ENCODE measurements around the gene CXADR. TPM values are rescaled to one million over a fixed set of nuclear protein-coding genes. Genes with fewer than 3 reads are reported as not detected.

The CXADR gene
- total RNA-seq, 1 experiment from 2014 or later, result 152 TPM

- Mint-ChIP-seq H3K36me3 (ENCODE audit: insufficient read depth in 1 of 3, low read depth in 3 of 3) (peaks cover 9 to 32% (median 29%) of the 10 kb centered on the region in 3 experiments; a peak in 6 of 7 replicates), H3K27ac (peak overlapping the region in 2 of 3 experiments; percentile 64 to 98; a peak in 3 of 7 replicates), H3K4me1 (peaks cover 16 to 25% of the 10 kb centered on the region in 2 experiments), H3K27me3 (ENCODE audit: low read depth) (peaks cover 8% of the 10 kb centered on the region), H3K9me3 (no peaks in the 10 kb centered on the region), H3K4me3 (peak overlapping the region; percentile 82 to 87)
- no peak overlapping the region for H4K8ac ChIP-seq (replicated peaks; ENCODE audit: insufficient read length, low read depth, low read length)
- no peak overlapping the region for H3K23ac ChIP-seq (ENCODE audit: insufficient read length, low read depth, low read length)
- H3K23me2 ChIP-seq (ENCODE audit: insufficient read length, low read depth, low read length, poor library complexity, severe bottlenecking), result peaks cover 10% of the 10 kb centered on the region
- H3K79me1 ChIP-seq (ENCODE audit: insufficient read depth, low read depth, low read length, poor library complexity, severe bottlenecking), result no peaks in the 10 kb centered on the region
- peak overlapping the region; percentile 88 for H3K9ac ChIP-seq (ENCODE audit: extremely low read depth, insufficient read length, low read length)
- no peak overlapping the region for H2AFZ ChIP-seq (ENCODE audit: low read length)
- no peak overlapping the region for H2BK20ac ChIP-seq (ENCODE audit: low read depth, low read length, poor library complexity, severe bottlenecking)
- H2BK5ac ChIP-seq (ENCODE audit: insufficient read length, low read length), result no peak overlapping the region
- H3K4me2 ChIP-seq (ENCODE audit: insufficient read depth, insufficient read length, low read length), result peak overlapping the region; percentile 83
- H2BK15ac ChIP-seq (ENCODE audit: low read depth, low read length), result no peak overlapping the region
- no CpG with 5 or more reads among the region's 50 CpGs for WGBS (ENCODE audit: extremely low coverage, insufficient read length, low lambda C conversion rate)
- no peak overlapping the region for H2AK5ac ChIP-seq (ENCODE audit: insufficient read length, low read length)
- H3K14ac ChIP-seq (ENCODE audit: insufficient read depth, low read length), result peak overlapping the region; percentile 98
- H4K91ac ChIP-seq (ENCODE audit: insufficient read length, low read depth, low read length), result no peak overlapping the region
- peak overlapping the region; percentile 91 for H3K18ac ChIP-seq (ENCODE audit: insufficient read length, low read depth, low read length)
- H3K27ac ChIP-seq (ENCODE audit: insufficient read length, low read depth, low read length), result no peak overlapping the region
- no peak overlapping the region for H3K56ac ChIP-seq (ENCODE audit: insufficient read length, low read depth, low read length)
- H3K9me3 ChIP-seq (ENCODE audit: control insufficient read depth, low read depth, low read length), result no peaks in the 10 kb centered on the region
- H4K5ac ChIP-seq (ENCODE audit: insufficient read length, low read depth, low read length), result no peak overlapping the region
- H3K4ac ChIP-seq (ENCODE audit: low read depth, low read length), result no peak overlapping the region; the same call in 1 of the 2 replicates
- DNase-seq, result peak; percentile 31
- H2BK120ac ChIP-seq (ENCODE audit: low read depth, low read length, poor library complexity, severe bottlenecking), result no peak overlapping the region
- H2BK12ac ChIP-seq (ENCODE audit: insufficient read length, low read depth, low read length), result no peak overlapping the region
- H3T11ph ChIP-seq (ENCODE audit: low read length), result no peak overlapping the region
- H3K4me1 ChIP-seq (ENCODE audit: insufficient read depth, low read length), result no peaks in the 10 kb centered on the region
- no peaks in the 10 kb centered on the region for H4K20me1 ChIP-seq (ENCODE audit: control insufficient read depth, insufficient read depth, insufficient read length)
- H3K79me2 ChIP-seq (ENCODE audit: insufficient read depth, low read length), result peaks cover 13% of the 10 kb centered on the region; the same call in 1 of the 2 replicates
- no peak for TF ChIP-seq CTCF (conservative IDR thresholded peaks at IDR 0.05)
- no peaks in the 10 kb centered on the region for H3K27me3 ChIP-seq (ENCODE audit: insufficient read depth, low read length)
Measured at GRCh38 chr21:17612023-17612564, 99.3 kb downstream of the CXADR start.

All from H9 (cell line).